ENCODE data around the gene PDZD4. TPM values are rescaled to one million over a fixed set of nuclear protein-coding genes. Genes with fewer than 3 reads are reported as not detected.

The PDZD4 gene
- total RNA-seq, 1 experiment from 2014 or later, result 120 TPM

DNA sequence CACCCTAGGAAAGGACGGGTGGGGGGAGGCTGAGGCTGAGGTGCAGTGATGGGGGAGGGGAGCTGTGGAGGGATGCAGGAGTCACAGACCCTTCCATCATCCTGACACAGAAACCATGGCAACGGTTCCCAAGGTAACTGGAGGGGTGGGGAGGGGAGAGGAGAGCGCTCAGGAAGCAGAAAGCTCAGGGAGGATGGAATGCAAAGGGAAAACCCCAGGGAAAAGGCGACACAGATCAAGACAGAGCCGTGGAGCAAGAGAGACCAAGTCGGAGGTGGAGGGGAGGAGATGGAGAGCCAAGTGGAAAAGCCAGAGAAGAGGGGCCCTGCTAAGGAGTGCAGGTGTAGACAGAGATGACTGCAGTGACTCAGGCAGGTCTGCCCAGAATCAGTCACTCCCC is 41.1 kb upstream of the PDZD4 start:
- no peak for ATAC-seq
- no peak for DNase-seq (ENCODE audit: low spot score)
- H3K27ac Mint-ChIP-seq, result no peak overlapping the region
- ChIA-PET CTCF (interaction anchor here (1.1 to 1.2 kb wide), 2 partner anchors 15 to 63 kb away, joined by 3 read pairs; partner anchors contain the start of gene NAA10), POLR2A (no interaction called here)
- no peaks in the 10 kb centered on the region for H3K9me3 Mint-ChIP-seq
- TF ChIP-seq NR1H2 (CRISPR knock-in tag; IDR thresholded peaks at IDR 0.05), result no peak
- no peak for TF ChIP-seq RORB (CRISPR knock-in tag; IDR thresholded peaks at IDR 0.05)
- TF ChIP-seq TP53 (CRISPR knock-in tag; IDR thresholded peaks at IDR 0.05), result no peak
- no peak for TF ChIP-seq MAX (CRISPR knock-in tag; IDR thresholded peaks at IDR 0.05)
- TF ChIP-seq, protein P1, sequence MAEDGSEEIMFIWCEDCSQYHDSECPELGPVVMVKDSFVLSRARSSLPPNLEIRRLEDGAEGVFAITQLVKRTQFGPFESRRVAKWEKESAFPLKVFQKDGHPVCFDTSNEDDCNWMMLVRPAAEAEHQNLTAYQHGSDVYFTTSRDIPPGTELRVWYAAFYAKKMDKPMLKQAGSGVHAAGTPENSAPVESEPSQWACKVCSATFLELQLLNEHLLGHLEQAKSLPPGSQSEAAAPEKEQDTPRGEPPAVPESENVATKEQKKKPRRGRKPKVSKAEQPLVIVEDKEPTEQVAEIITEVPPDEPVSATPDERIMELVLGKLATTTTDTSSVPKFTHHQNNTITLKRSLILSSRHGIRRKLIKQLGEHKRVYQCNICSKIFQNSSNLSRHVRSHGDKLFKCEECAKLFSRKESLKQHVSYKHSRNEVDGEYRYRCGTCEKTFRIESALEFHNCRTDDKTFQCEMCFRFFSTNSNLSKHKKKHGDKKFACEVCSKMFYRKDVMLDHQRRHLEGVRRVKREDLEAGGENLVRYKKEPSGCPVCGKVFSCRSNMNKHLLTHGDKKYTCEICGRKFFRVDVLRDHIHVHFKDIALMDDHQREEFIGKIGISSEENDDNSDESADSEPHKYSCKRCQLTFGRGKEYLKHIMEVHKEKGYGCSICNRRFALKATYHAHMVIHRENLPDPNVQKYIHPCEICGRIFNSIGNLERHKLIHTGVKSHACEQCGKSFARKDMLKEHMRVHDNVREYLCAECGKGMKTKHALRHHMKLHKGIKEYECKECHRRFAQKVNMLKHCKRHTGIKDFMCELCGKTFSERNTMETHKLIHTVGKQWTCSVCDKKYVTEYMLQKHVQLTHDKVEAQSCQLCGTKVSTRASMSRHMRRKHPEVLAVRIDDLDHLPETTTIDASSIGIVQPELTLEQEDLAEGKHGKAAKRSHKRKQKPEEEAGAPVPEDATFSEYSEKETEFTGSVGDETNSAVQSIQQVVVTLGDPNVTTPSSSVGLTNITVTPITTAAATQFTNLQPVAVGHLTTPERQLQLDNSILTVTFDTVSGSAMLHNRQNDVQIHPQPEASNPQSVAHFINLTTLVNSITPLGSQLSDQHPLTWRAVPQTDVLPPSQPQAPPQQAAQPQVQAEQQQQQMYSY (CRISPR knock-in tag; IDR thresholded peaks at IDR 0.05), result no peak
- no peak for TF ChIP-seq FOXP4 (CRISPR knock-in tag; IDR thresholded peaks at IDR 0.05)
- peaks cover 11% of the 10 kb centered on the region for H3K4me1 Mint-ChIP-seq
- H3K4me3 Mint-ChIP-seq, result no peak overlapping the region
- H3K27me3 Mint-ChIP-seq (ENCODE audit: low read depth), result no peaks in the 10 kb centered on the region; the same call in 1 of the 2 replicates
- H3K36me3 Mint-ChIP-seq, result no peaks in the 10 kb centered on the region; the same call in 1 of the 2 replicates

GRCh38 chrX:153870791-153871360 is 40.5 kb upstream of the PDZD4 start:
- ChIA-PET CTCF (interaction anchor here (1.2 kb wide), 1 partner anchor 64 kb away, joined by 3 read pairs; the partner anchor contains the start of gene NAA10), POLR2A (no interaction called here)
- no peak for DNase-seq (ENCODE audit: low spot score)
- Mint-ChIP-seq H3K4me3 (no peak overlapping the region), H3K27ac (no peak overlapping the region), H3K4me1 (peaks cover 6% of the 10 kb centered on the region), H3K9me3 (no peaks in the 10 kb centered on the region), H3K36me3 (peaks cover 2% of the 10 kb centered on the region), H3K27me3 (ENCODE audit: low read depth) (no peaks in the 10 kb centered on the region; the same call in 1 of the 2 replicates)
- ATAC-seq, result no peak
- TF ChIP-seq NR1H2 (CRISPR knock-in tag; IDR thresholded peaks at IDR 0.05), result no peak

- no peaks in the 10 kb centered on the region for H3K9me3 Mint-ChIP-seq
- no peak overlapping the region for H3K4me3 Mint-ChIP-seq
- no peak overlapping the region for H3K27ac Mint-ChIP-seq
- ATAC-seq (no peak), DNase-seq (ENCODE audit: low spot score) (no peak)
- peaks cover 7% of the 10 kb centered on the region for H3K36me3 Mint-ChIP-seq
- no peaks in the 10 kb centered on the region; the same call in 1 of the 2 replicates for H3K27me3 Mint-ChIP-seq (ENCODE audit: low read depth)
- POLR2A ChIA-PET, result no interaction called here
- H3K4me1 Mint-ChIP-seq, result peaks cover 6% of the 10 kb centered on the region
- CTCF ChIA-PET, result no interaction called here
- no peak for TF ChIP-seq ELF4 (CRISPR knock-in tag; IDR thresholded peaks at IDR 0.05; ENCODE audit: low read depth)
- TF ChIP-seq, protein P2, sequence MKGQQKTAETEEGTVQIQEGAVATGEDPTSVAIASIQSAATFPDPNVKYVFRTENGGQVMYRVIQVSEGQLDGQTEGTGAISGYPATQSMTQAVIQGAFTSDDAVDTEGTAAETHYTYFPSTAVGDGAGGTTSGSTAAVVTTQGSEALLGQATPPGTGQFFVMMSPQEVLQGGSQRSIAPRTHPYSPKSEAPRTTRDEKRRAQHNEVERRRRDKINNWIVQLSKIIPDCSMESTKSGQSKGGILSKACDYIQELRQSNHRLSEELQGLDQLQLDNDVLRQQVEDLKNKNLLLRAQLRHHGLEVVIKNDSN (CRISPR knock-in tag; IDR thresholded peaks at IDR 0.05), result no peak
- no peak for TF ChIP-seq TCF7 (CRISPR knock-in tag; IDR thresholded peaks at IDR 0.05; ENCODE audit: low read depth)
- TF ChIP-seq NR1H2 (CRISPR knock-in tag; IDR thresholded peaks at IDR 0.05), result no peak
- TF ChIP-seq, protein P3, sequence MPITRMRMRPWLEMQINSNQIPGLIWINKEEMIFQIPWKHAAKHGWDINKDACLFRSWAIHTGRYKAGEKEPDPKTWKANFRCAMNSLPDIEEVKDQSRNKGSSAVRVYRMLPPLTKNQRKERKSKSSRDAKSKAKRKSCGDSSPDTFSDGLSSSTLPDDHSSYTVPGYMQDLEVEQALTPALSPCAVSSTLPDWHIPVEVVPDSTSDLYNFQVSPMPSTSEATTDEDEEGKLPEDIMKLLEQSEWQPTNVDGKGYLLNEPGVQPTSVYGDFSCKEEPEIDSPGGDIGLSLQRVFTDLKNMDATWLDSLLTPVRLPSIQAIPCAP (CRISPR knock-in tag; IDR thresholded peaks at IDR 0.05), result no peak
- no peak for TF ChIP-seq ERG (CRISPR knock-in tag; IDR thresholded peaks at IDR 0.05)
- TF ChIP-seq NFE2L1 (CRISPR knock-in tag; IDR thresholded peaks at IDR 0.05), result no peak
- TF ChIP-seq SOX15 (CRISPR knock-in tag; IDR thresholded peaks at IDR 0.05), result no peak
- TF ChIP-seq, protein P4, sequence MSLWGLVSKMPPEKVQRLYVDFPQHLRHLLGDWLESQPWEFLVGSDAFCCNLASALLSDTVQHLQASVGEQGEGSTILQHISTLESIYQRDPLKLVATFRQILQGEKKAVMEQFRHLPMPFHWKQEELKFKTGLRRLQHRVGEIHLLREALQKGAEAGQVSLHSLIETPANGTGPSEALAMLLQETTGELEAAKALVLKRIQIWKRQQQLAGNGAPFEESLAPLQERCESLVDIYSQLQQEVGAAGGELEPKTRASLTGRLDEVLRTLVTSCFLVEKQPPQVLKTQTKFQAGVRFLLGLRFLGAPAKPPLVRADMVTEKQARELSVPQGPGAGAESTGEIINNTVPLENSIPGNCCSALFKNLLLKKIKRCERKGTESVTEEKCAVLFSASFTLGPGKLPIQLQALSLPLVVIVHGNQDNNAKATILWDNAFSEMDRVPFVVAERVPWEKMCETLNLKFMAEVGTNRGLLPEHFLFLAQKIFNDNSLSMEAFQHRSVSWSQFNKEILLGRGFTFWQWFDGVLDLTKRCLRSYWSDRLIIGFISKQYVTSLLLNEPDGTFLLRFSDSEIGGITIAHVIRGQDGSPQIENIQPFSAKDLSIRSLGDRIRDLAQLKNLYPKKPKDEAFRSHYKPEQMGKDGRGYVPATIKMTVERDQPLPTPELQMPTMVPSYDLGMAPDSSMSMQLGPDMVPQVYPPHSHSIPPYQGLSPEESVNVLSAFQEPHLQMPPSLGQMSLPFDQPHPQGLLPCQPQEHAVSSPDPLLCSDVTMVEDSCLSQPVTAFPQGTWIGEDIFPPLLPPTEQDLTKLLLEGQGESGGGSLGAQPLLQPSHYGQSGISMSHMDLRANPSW (CRISPR knock-in tag; conservative IDR thresholded peaks at IDR 0.05; ENCODE audit: low read depth), result no peak
- TF ChIP-seq, protein P5, sequence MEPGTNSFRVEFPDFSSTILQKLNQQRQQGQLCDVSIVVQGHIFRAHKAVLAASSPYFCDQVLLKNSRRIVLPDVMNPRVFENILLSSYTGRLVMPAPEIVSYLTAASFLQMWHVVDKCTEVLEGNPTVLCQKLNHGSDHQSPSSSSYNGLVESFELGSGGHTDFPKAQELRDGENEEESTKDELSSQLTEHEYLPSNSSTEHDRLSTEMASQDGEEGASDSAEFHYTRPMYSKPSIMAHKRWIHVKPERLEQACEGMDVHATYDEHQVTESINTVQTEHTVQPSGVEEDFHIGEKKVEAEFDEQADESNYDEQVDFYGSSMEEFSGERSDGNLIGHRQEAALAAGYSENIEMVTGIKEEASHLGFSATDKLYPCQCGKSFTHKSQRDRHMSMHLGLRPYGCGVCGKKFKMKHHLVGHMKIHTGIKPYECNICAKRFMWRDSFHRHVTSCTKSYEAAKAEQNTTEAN (CRISPR knock-in tag; IDR thresholded peaks at IDR 0.05), result no peak
Observed at GRCh38 chrX:153870288-153870690, 39.9 kb upstream of the PDZD4 start.

All from WTC11 (cell line).